ENCODE data around the gene ENDOV.

DNA sequence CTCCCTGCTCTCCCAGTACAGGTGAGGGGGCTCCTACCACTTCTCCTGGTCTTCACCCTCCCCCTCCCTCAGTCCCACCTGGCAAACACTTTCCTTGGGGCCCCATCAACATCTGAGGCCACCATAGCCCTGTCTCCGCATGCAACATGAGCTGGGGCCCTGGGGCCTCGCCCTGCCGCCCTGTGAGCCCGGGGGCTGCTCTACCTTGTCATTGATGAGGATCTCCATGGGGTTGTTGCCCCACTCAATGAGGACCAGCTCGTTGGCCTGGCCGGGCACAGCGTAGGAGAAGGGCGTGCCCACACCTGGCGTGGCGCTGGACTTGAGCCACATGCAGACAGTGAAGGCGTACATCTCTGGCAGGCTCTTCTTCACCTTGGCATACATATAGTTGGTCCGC, 58.0 kb downstream of the ENDOV start:
- no peak for TF ChIP-seq POLR2A (IDR thresholded peaks at IDR 0.05; ENCODE audit: low read length)
- TF ChIP-seq GATA1 (IDR thresholded peaks at IDR 0.05; ENCODE audit: low read depth, low read length): no peak

All from erythroblast (primary cell).